HG03565 (cell line): ENCODE results near the gene PGRMC2.

Experiments used
- ATAC-seq: cut with Tn5 transposase; IDR thresholded peaks from one replicate; pipeline ENCODE4 v1.9.1; 2021; ENCODE audit warnings: mild to moderate bottlenecking, moderate library complexity; ENCODE audit not compliant: unreplicated experiment

PGRMC2 gene

GRCh38 chr4:128225148-128225547, 62.5 kb downstream of the PGRMC2 start:
- ATAC-seq, result no peak

GRCh38 chr4:128221586-128221985, 66.0 kb downstream of the PGRMC2 start:
- ATAC-seq, result no peak

GRCh38 chr4:128220286-128221235, 67.1 kb downstream of the PGRMC2 start:
- peak; percentile 87 for ATAC-seq
